ENCODE data around the gene ZNF148. TPM values are rescaled to one million over a fixed set of nuclear protein-coding genes. Genes with fewer than 3 reads are reported as not detected.

Gene ZNF148
- total and polyA plus RNA-seq, 9 donors = 12.9 to 36.0 (median 19.8) TPM

Other genes starting within 250 kb of the ZNF148 start
- gene SLC12A8, start 162.6 kb downstream of the ZNF148 start, total RNA-seq = 1.5 TPM
- gene SLC12A8, start 162.6 kb downstream of the ZNF148 start, polyA plus RNA-seq (ENCODE audit: insufficient read depth in 1 of 8, insufficient read length in 8 of 8, low replicate concordance in 1 of 8) = 1 to 10 TPM in 3 of 8 donors, under 1 TPM in 5; 0.31 to 2.2 (median 0.58) TPM
- gene SNX4, start 144.9 kb upstream of the ZNF148 start, total RNA-seq = 35.8 TPM
- 10 to 100 TPM; 32.6 to 46.2 (median 37.3) TPM for gene SNX4, start 144.9 kb upstream of the ZNF148 start, polyA plus RNA-seq (ENCODE audit: insufficient read depth in 1 of 8, insufficient read length in 8 of 8, low replicate concordance in 1 of 8)
- 9.1 TPM for gene OSBPL11, start 220.2 kb upstream of the ZNF148 start, total RNA-seq
- 10 to 100 TPM in 7 of 8 donors, 1 to 10 TPM in 1; 10.0 to 16.2 (median 13.7) TPM for gene OSBPL11, start 220.2 kb upstream of the ZNF148 start, polyA plus RNA-seq (ENCODE audit: insufficient read depth in 1 of 8, insufficient read length in 8 of 8, low replicate concordance in 1 of 8)

Data from muscle of leg (tissue), 9 donors.